Inflammatory macrophage treated with lipopolysaccharide for 1 hour (primary cell): Measurements from ENCODE around the gene SENP2.
"Not testable (repeated sequence)": the region's sequence is repeated elsewhere in the genome, so short reads cannot be mapped to it uniquely, and the experiment has no call there.

Experiments
- DNase-seq, 2 donors: peaks; one replicate each; pipeline ENCODE4 v3.0.0-alpha.2; 2020 to 2022

SENP2 gene

DNA sequence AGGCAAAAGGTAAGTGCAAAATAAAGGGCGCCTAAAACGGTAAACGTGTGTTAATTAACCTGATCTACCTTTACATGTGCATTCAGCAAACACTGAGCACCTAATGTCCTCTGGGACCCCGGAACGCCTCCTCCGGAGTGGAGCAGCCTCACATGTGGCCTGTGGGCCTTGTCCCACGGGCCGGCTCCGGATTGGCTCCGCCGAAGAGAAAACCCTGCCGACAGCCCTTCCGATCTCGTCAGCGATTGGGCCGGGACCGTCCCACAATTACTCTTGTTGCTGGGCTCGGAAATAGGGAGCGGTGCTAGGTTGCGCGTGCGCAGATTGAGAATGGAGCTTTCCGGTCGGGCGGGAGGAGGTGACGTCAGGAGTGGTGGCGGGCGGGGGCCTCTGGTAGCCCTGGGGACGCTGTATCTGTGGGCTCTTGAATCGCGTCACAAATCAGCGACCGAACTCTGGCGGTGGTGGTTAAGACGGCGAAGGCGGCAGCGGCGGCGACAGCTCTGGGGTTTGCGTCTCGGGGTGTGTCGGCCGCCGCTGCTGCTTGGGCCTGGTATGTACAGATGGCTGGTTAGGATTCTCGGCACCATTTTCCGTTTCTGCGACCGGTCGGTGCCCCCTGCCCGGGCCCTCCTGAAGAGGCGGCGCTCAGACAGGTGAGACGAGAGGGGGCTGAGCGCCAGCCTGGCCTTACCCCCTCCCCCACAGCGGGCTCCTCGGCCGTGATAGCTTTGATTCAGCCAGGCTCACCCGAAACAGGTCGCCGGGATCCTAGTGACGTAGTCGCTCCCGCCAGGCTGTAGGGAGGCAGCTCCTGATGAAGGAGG, at the start of gene SENP2:
TSS of gene SENP2 (plus strand) at position 437 of the 827 bp plus-strand sequence. CDS start at position 556, 119 bp downstream.
- DNase-seq, result peak; percentile 99 to 100

DNA sequence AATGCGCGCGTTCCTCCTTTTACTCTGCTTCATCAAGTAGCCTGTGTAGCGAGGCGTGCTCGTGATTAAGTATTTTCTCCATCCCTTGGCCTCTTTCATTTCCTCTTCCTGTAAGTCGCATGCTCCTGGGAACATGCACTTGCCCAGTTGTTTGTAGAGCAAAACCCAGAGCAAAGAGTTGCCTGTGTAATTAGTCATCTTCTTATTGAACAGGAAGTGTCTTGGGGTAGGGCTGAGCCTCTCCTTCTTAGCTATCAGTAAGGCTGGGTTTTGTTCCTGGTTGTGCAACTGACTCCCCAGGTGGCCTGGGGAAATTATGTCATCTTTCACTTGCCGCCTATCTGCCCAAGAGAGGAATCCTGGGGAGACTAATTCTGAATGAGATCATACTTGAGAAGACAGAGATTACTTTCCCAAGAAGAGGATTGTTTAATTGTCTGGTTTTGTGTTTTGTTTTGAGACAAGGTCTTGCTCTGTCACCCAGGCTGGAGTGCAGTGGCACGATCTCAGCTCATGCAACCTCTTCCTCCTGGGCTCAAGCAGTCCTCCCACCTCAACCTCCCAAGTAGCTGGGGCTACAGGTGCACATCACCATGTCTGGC, 48.6 kb upstream of the SENP2 start:
- DNase-seq, result peak; percentile 70 to 80

DNA sequence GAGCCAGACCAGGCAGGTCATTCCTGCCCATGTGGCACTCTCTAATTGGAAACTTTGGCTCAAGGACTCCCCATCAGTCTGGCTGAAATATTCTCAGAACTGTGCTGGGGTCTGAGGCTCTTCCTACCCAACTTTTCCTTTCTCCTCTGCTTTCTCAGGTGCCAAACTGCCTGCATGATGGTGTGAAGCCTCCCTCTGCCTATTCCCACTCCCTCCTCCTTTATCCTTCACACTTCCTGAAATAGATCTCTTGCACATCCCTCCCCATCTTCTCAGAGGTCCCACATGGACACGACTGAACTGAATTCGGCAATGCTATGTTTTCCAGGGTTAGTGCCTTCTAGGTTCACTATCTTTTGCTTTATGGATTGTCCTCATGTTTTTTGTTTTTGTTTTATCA, 46.2 kb upstream of the SENP2 start:
- DNase-seq, result no peak

DNA sequence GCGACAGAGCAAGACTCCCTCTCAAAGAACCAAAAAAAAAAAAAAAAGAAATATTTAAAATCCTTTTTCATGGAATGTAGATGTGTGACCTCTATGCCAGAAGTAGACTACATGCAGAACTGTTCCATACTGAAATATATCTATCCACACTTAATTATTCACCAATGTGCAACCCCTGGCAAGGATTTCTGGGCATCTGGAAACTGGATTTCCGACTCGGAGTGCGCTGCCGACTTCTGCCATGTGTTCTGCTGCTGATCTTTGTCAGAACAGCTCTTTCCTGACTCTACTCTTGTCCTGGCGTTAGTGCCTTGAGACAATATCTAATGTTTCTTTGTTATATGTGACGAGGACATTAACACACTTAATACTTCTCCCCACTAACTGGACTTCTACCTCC, 45.4 kb upstream of the SENP2 start:
- no peak for DNase-seq

DNA sequence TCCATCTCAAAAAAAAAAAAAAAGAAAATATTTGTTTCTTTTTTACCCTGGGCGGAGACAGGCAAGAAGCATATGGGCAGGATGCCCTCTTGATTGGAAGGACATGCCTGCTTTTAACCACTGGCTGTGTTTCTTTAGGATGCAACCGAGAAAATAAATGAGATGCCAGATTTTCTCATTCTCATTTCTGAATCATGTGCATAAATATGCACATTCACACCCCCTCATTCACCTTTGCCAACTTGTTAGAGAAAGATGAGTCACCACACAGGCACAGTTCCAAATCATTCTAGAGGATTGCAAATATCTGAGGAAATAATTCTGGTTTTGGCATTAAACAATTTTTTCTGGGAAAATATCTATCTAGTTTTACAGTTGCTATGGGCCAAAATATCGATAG, 37.0 kb upstream of the SENP2 start:
- DNase-seq, result no peak

DNA sequence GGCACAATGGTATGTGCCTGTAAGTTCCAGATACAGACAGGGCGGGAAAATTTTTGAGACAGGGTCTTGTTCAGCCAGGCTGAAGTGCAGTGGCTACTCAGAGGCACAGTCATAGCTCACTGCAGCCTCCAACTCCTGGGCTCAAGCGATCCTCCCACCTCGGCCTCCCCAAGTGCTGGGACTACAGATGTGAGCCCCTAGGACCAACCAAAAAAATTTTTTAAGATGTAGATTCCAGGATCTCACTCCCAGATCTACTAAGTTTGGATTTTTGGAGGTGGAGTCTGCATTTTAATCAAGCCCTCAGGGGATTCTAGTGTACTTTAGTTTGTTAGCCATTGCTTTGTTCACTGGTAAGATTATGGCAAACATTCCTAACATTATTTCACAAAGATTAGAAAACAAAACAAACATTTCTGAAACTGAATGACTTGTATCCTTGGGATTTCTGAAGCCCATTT, 36.4 kb upstream of the SENP2 start:
- no peak for DNase-seq

DNA sequence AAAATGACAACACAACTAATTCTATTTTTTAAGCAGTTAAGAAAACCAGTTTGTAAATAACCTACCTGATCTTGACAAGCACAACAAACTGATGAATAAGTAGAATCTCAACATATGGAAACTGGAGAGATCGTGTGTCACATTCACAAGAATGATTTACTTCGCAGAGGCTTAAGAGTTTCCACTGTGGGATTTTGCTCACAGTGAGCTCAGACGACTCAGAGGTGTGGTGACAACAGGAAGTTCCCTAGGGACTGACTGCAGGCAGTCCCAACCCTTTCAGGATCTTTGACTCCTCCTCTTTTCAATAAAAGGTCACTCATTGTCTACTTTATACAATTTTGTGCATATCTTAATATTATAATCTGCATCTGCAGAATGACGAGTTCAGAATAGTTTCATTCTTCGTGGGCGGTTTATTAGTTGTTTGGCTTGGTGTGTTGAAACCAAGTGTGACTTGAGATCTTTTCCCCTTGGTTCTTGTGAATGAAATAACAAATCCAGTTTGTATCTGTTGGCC, 33.7 kb upstream of the SENP2 start, which contains the start of gene LIPH:
TSS of gene LIPH (minus strand) at position 231 of the 520 bp plus-strand sequence. CDS start at position 114, 117 bp downstream.
- peak; percentile 18 to 25 for DNase-seq

DNA sequence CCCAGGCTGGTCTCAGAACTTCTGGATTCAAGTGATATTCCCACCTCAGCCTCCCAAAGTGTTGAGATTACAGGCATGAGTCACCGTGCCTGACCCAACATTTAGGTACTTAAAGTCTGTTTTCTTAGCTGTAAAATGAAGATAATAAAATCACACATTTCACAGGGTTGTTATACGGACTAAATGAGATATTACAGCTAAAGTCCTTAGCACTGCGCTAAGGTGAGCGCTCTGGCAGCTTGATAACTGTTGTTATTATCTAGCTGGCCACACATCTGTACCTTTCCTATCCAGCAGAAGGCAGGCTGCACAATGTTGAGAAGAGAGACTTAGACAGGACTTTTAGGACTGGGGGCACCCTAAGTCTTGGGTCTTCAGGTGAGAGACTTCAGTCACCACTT, 31.0 kb upstream of the SENP2 start:
- DNase-seq, result no peak

DNA sequence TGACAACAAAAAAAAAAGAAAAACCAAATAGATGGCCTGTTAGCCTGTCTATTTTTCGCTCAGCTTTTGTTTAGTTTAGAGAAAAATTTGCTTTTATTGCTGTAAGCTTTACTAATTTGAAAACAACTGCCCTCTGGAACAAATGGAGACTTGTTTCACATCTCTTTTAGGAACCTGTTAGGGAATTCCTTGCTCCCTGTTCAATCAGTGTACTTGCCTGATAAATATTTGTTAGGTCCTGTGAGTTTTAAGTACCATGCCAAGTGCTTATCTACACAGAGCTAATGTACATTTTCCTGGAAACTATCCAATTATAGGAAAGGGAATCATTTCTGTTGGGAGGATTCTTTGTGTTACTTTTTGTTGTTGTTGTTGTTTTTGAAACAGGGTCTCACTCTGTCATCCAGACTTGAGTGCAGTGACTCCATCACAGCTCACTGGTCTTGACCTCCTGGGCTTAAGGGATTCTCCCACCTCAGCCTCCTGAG, 30.2 kb upstream of the SENP2 start:
- no peak for DNase-seq

DNA sequence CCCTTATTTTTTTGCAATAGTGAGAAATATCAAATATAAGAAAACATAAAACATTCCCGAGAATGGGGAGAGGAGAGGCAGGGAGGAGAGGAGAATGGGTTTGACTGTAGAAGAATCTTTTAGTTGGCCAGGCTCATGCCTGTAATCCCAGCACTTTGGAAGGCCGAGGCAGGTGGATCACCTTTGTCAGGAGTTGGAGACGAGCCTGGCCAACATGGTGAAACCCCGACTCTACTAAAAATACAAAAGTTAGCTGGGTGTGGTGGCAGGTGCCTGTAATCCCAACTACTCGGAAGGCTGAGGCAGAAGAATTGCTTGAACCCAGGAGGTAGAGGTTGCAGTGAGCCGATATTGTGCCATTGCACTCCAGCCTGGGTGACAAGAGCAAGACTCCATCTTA, 29.5 kb upstream of the SENP2 start:
- not testable (repeated sequence) for DNase-seq

DNA sequence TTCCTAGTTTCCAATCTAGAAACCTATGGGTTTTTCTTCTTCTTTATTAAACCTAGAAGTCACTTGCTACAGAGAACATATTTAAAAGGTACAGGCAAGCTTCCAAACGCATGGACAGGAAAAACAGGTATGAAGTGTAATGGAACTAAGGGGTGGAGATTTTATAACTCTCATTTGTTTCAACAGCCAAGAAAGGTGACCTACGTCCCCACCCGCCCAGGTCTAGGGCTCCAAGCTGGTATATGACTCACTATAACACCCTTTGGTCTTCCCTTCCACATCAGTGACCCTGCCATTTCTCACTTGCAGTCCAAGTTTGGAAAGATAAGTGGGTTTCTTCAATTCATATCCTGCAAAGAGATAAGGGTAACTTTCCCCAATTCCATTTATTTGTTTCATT, 27.7 kb upstream of the SENP2 start:
- DNase-seq, result no peak

DNA sequence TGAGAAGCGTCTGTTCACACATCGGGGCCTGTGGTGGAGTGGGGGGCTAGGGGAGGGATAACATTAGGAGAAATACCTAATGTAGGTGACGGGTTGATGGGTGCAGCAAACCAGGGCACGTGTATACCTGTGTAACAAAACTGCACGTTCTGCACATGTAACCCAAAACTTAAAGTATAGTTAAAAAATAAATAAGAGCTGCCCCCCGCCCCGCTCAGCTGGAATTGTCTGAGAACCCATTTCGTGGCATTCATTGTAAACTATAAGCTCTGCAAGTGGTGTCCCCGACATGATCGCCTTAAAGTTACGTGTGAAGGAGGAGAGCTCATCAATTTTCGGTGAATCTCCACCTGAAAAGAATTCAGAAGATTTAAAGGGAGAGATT, 26.4 kb upstream of the SENP2 start:
- no peak for DNase-seq

DNA sequence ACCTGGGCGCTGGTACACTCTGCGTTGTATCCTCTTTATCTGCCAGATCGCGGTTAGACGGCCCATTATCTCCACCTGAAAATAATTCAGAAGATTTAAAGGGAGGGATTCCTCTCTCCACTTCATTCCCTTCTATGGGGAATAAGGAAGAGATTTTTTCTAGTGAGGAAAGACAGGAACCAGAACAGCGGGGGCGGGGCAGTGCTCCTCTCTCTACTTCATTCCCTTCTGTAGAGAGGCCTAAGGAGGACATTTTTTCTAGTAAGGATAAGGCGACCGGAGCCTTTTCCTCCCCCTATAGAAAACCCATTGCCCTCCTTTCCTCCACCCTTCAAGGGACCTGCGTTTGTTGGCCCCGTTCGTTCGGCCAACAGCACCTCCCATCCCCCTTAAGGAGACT, 25.4 kb upstream of the SENP2 start:
- DNase-seq, result no peak

DNA sequence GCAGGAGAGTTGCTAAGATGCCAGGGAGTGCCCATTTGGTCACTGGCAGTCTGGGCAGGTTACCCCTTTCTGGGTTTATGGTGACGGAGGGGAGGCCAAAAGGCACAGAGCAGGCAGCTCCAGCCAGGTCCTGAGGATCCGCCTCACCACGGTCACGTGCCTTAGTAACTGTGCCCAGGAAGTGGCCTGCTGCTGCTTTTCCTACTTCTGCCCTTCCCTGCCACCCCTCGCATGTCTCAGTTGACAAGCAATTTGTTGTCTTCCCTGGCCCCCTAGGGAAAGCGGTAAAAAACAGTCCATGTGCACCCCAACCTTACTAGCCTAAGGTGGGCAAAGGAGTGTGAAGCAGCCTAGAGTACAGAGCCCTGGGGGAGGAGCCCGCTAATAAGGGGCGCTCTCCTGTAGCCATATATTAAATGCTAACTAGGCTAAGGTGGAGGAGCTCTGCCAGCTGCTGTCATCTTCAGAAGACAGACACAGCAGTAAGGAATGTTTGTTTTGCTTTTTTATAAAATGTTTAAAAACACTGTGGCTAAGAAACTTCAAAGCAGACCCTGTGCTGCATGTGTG, 24.6 kb upstream of the SENP2 start:
- no peak for DNase-seq

DNA sequence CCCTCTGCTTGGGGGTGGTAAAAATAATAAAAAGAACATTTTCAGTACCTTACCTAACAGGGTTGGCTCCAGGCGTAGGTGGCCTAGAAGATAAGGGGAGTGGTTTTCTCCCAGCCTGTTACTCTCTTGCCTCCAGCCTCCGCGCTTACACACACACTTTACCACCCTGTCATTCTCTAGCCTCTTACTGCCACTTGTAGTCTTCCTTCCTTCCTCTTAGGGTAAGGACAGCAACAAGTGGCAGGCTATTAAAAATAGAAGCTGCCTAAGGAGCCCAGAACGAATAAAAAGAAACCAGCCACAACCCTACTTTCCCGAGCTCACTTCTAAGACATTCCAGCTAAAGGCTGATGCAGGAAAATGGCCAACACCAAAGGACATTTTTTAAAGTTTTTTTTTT, 24.1 kb upstream of the SENP2 start:
- no peak for DNase-seq

DNA sequence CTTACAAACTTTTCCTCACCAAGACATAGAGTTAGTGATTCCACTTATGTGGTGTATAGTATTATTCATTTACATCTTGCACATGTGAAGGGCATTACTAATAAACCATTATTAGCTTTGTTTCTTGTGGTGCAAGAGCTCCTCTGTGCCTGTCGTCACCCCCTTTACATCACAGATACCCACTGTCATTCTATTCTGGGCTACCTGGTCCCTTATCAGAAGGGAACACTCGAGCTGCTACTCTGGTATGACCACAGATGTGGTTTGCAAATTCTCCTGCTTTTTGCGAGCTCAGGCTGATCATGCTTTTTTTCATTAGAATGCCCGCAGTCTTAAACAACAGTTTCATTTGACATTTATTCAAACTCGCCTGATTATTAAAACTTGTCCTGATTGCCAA, 13.9 kb upstream of the SENP2 start:
- no peak for DNase-seq

DNA sequence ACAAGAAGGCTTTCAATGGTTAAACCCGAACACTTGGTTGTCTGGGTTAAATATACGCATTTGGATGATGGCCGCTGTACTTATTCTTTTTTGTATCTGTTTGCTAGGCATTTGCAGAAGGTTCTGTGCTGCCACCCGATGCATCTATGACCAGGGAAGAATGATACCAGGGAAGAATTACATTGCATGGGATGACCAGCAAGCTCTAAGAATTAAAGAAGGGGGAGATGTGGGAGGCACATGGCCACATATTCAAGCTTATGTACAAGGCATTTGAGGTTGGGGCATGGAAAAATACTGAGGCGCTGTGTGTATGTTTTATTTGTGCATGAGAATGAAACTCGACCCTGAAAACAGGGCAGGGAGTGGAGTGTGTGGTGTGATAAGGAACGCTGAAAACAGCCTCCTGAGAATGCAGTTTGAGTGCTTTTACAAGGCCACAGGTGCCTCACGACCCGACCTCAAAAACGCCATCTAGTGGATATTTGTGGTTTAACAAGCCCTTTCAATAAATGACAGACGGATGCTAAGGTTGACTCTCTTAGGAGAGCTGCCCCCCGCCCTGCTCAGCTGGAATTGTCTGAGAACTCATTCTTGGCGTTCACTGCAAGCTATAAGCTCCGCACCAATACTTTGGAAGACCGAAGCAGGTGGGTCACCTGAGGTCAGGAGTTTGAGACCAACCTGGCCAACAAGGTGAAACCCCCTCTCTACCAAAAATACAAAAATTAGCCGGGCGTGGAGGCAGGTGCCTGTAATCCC, 10.8 kb upstream of the SENP2 start:
- peak; percentile 25 to 80 for DNase-seq

DNA sequence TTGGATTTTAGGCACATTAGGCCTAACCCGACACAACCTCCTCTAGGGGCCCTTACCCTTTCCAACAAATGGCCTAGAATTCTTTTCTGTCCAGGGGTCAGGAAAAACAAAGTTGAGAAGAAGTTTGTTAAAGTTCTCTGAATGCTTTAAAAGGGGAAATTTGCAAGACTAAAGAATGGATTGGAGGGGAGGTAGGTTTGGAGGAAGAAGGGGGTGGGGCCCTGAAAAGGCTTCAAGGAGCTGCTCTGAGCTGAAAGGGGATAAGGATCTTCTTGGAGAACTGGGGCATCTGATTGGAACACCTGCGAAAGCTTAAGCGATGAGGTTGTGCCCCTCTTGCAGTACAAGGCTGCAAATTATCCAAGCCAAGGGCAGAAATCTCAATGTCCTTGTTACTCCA, 3.9 kb upstream of the SENP2 start:
- no peak for DNase-seq

DNA sequence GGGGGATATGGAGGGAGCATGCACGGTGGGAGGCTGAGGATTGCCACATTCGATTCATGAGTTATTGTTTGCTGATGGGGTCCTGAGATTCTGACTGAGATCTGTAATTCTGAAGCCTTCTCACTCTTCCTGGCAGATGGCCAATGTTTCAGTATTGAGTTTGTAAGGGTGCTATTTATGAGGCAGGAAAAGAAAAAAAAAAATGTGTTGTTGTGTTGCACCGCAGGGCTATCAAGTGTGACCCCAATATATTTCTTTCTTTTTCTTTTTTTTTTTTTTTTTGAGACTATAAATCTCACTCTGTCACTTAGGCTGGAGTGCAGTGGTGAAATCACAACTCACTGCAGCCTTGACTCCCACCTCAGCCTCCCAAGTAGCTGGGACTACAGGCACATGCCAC, 3.2 kb upstream of the SENP2 start:
- no peak for DNase-seq

DNA sequence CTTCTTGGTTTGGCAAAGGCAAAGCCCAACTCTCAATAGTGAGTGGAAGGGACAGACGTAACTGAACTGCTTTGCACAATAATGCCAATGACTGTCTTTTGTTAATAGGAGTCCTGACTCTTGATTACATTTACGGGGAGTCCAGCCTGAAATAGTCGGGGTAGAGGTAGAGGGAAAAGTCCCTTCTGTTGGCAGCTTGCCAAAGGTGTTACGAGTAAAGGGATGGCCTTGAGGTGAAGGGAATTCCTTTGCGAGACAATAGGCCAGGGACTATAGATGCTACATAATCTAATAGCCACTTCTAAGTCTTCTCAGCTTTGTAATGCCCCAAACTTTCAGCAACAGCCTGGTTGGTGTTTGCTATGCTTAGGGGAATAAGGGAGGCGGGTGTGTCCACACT, 2.2 kb upstream of the SENP2 start:
- DNase-seq, result no peak

DNA sequence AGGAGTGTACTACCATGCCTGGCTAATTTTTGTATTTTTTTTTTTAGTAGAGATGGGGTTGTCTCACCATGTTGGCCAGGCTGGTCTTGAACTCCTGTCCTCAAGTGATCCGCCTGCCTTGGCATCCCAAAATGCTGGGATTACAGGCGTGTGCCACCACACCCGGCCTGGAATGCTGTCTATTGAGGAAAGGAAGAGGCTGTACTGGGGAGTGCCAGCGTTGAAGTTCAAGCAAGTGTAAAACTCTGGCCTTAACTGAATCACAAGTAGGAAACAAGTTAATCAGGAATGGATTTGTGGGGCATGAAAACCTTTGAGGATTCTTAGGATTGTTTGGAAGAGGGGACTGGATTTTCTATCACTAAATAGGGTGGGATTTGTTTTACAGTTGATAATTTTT, 1.4 kb upstream of the SENP2 start:
- no peak for DNase-seq

DNA sequence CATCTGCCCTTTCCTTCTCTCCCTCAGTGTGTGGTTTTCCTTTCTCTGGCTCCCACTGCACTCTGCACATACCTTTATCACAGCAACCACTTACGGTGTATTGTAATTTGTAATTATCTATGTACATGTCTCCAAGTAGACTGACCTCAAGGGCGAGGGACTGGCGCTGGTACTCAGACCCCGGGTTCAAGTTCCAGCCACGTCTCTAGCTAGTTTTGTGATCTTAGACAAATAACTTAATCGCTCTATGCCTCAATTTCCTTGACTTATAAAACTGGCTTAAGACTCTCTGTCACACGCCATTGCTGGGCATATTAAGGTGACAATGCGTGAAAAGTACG, 607 bp upstream of the SENP2 start:
- no peak for DNase-seq

DNA sequence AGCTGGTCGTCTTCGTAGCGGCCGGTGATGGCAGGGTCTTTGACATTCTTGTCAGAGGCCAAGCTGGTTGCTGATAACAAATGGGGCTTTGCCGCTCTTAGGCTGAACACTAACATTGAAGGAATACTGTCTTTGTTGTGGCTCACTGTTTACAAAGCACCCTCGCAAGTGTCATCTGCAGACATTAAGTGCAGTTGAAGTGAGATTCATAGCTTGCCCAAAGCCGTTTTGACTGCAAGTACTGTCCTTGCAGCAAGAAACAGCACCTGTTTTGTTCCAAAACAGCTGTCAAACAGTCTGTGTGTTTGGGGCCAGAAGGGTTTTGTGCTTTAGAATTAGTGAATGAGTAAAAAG, 568 bp downstream of the SENP2 start:
- DNase-seq, result no peak
